Epithelial cell of esophagus (primary cell): ENCODE results near the gene BMP6.
A peak's percentile ranks its signal among the peaks of the same experiment; 100 is the strongest.

Experiments
- DNase-seq: peaks from one replicate; pipeline ENCODE4 v3.0.0; 2010; ENCODE audit warnings: low read depth
- H3K4me3 ChIP-seq: 2 replicates; pipeline ENCODE4 v1.5.1; 2011; ENCODE audit warnings: mild to moderate bottlenecking, low read length, control low read depth
- CTCF ChIP-seq: IDR thresholded peaks from 2 replicates; pipeline ENCODE4 v1.5.1; 2011; ENCODE audit warnings: low read depth, mild to moderate bottlenecking, low read length, control low read depth, inconsistent platforms; ENCODE audit not compliant: insufficient read depth; ENCODE audit errors: missing control alignments

Gene BMP6

GRCh38 chr6:7785243-7786035 lies 59.5 kb downstream of the BMP6 start:
- no peak for DNase-seq
- H3K4me3 ChIP-seq: no peak overlapping the region
- TF ChIP-seq CTCF: no peak

GRCh38 chr6:7786214-7786661 lies 60.3 kb downstream of the BMP6 start:
- no peak overlapping the region for H3K4me3 ChIP-seq
- TF ChIP-seq CTCF: no peak

GRCh38 chr6:7787137-7787608 lies 61.3 kb downstream of the BMP6 start:
- DNase-seq: peak; percentile 37
- H3K4me3 ChIP-seq: no peak overlapping the region
- no peak for TF ChIP-seq CTCF

More at GRCh38 chr6:7786214-7786661, 60.3 kb downstream of the BMP6 start:
- DNase-seq: no peak

- DNase-seq: no peak
- no peak for TF ChIP-seq CTCF
- no peak overlapping the region for H3K4me3 ChIP-seq
These were observed 61.8 kb downstream of the BMP6 start for GRCh38 chr6:7787731-7788130.

GRCh38 chr6:7794509-7794908 lies 68.6 kb downstream of the BMP6 start:
- H3K4me3 ChIP-seq: no peak overlapping the region
- DNase-seq: no peak
- no peak for TF ChIP-seq CTCF

- TF ChIP-seq CTCF: no peak
- H3K4me3 ChIP-seq: no peak overlapping the region
- no peak for DNase-seq
These were observed 71.5 kb downstream of the BMP6 start for GRCh38 chr6:7797386-7797785.

GRCh38 chr6:7798751-7799150 lies 72.9 kb downstream of the BMP6 start:
- no peak for DNase-seq
- no peak for TF ChIP-seq CTCF
- H3K4me3 ChIP-seq: no peak overlapping the region
